Ecto neural progenitor cell (in vitro differentiated cells): ENCODE results near the gene ISY1.

Source experiments
- DNase-seq: peaks from one replicate; pipeline ENCODE4 v3.0.0-alpha.2; 2018; ENCODE audit warnings: low spot score

The ISY1 gene

GRCh38 chr3:129087138-129087702 is 73.6 kb downstream of the ISY1 start:
- no peak for DNase-seq

GRCh38 chr3:129085818-129086217 is 75.0 kb downstream of the ISY1 start:
- no peak for DNase-seq

- no peak for DNase-seq
Measured at GRCh38 chr3:129085165-129085715, 75.6 kb downstream of the ISY1 start.

- no peak for DNase-seq
Measured at GRCh38 chr3:129084501-129084900, 76.4 kb downstream of the ISY1 start.

- no peak for DNase-seq
Measured at GRCh38 chr3:129082026-129082425, 78.8 kb downstream of the ISY1 start.

- no peak for DNase-seq
Measured at GRCh38 chr3:129081503-129081902, 79.4 kb downstream of the ISY1 start.

GRCh38 chr3:129078510-129078909 is 82.4 kb downstream of the ISY1 start:
- DNase-seq = no peak
